ENCODE data around the gene SLC35G3.
"Not testable (repeated sequence)": the region's sequence is repeated elsewhere in the genome, so short reads cannot be mapped to it uniquely, and the experiment has no call there.

The SLC35G3 gene

GRCh38 chr17:35162755-35163154, 31.4 kb downstream of the SLC35G3 start:
- no peak for DNase-seq

- DNase-seq: no peak
These were observed 32.9 kb downstream of the SLC35G3 start for GRCh38 chr17:35161281-35161761.

GRCh38 chr17:35160354-35161201, 33.6 kb downstream of the SLC35G3 start:
- no peak for DNase-seq

- DNase-seq: no peak
These were observed 34.3 kb downstream of the SLC35G3 start for GRCh38 chr17:35159940-35160339.

GRCh38 chr17:35155246-35155645, 38.9 kb downstream of the SLC35G3 start:
- no peak for DNase-seq

- no peak for DNase-seq
These were observed 39.7 kb downstream of the SLC35G3 start for GRCh38 chr17:35154196-35155165.

GRCh38 chr17:35152421-35153140, 41.6 kb downstream of the SLC35G3 start:
- no peak for DNase-seq

GRCh38 chr17:35151080-35151479, 43.1 kb downstream of the SLC35G3 start:
- DNase-seq: not testable (repeated sequence)

- no peak for DNase-seq
These were observed 44.3 kb downstream of the SLC35G3 start for GRCh38 chr17:35149941-35150340.

GRCh38 chr17:35148144-35148543, 46.0 kb downstream of the SLC35G3 start:
- no peak for DNase-seq

- no peak for DNase-seq
These were observed 46.8 kb downstream of the SLC35G3 start, which contains the start of gene UNC45B for GRCh38 chr17:35147375-35147905. UNC45B (plus strand) TSS chr17:35147817; CDS start chr17:35148264, 447 bp downstream.

GRCh38 chr17:35146214-35146833, 47.9 kb downstream of the SLC35G3 start:
- no peak for DNase-seq

GRCh38 chr17:35144840-35145239, 49.4 kb downstream of the SLC35G3 start:
- DNase-seq: no peak
